OCI-LY1 (cell line): Measurements from ENCODE around the gene PFDN6.

ENCODE experiments used
- H2AFZ ChIP-seq: fragments of 200-600 bp; sonication (generic), shearing (Covaris generic); 2 replicates; pipeline ENCODE4 v1.6.0; 2014; ENCODE audit warnings: antibody characterized with exemption, mild to moderate bottlenecking, low read length
- H3F3A ChIP-seq: fragments of 200-600 bp; sonication (generic), shearing (Covaris generic); 2 replicates; pipeline ENCODE4 v1.6.0; 2014; ENCODE audit warnings: mild to moderate bottlenecking, antibody characterized with exemption, low read length, moderate library complexity; ENCODE audit not compliant: insufficient read depth
- H3K27ac ChIP-seq: fragments of 200-600 bp; sonication (generic); 2 replicates; pipeline ENCODE4 v1.5.1; 2014; ENCODE audit warnings: low read length, mixed run types, mild to moderate bottlenecking, low read depth; ENCODE audit not compliant: poor library complexity, severe bottlenecking
- H3K27me3 ChIP-seq: fragments of 200-600 bp; sonication (generic); 2 replicates; pipeline ENCODE4 v1.6.0; 2014; ENCODE audit warnings: antibody characterized with exemption, mild to moderate bottlenecking, low read length, moderate library complexity; ENCODE audit not compliant: insufficient read depth
- H3K36me3 ChIP-seq: fragments of 200-600 bp; sonication (generic); 2 replicates; pipeline ENCODE4 v1.6.1; 2014; ENCODE audit warnings: mild to moderate bottlenecking, antibody characterized with exemption, low read length, moderate library complexity, mixed read lengths; ENCODE audit not compliant: insufficient read depth
- H3K4me1 ChIP-seq: fragments of 200-600 bp; sonication (generic); 2 replicates; pipeline ENCODE4 v1.5.1; 2014; ENCODE audit warnings: mild to moderate bottlenecking, low read length, moderate library complexity; ENCODE audit not compliant: insufficient read depth, severe bottlenecking
- H3K4me2 ChIP-seq: fragments of 200-600 bp; sonication (generic), shearing (Covaris generic); 2 replicates; pipeline ENCODE4 v1.6.1; 2014; ENCODE audit warnings: low read length
- H3K4me3 ChIP-seq: fragments of 200-600 bp; sonication (generic); 2 replicates; pipeline ENCODE4 v1.5.1; 2014; ENCODE audit warnings: low read length, low read depth, mild to moderate bottlenecking, mixed read lengths; ENCODE audit not compliant: poor library complexity, severe bottlenecking
- H3K79me2 ChIP-seq: fragments of 200-600 bp; shearing (Covaris generic); 2 replicates; pipeline ENCODE4 v1.6.1; 2016; ENCODE audit warnings: mixed run types, low read length, mixed read lengths; ENCODE audit not compliant: insufficient read depth
- H3K9ac ChIP-seq: fragments of 200-600 bp; sonication (generic), shearing (Covaris generic); 2 replicates; pipeline ENCODE4 v1.6.1; 2014; ENCODE audit warnings: mild to moderate bottlenecking, low read length, mixed read lengths
- H3K9me2 ChIP-seq: fragments of 200-600 bp; sonication (generic), shearing (Covaris generic); 2 replicates; pipeline ENCODE4 v1.6.1; 2014; ENCODE audit warnings: low read depth, mild to moderate bottlenecking, low read length, mixed read lengths
- H3K9me3 ChIP-seq: fragments of 200-600 bp; shearing (Covaris generic); 2 replicates; pipeline ENCODE4 v1.6.1; 2014; ENCODE audit warnings: low read length, mixed read lengths
- H4K20me1 ChIP-seq: fragments of 200-600 bp; sonication (generic), shearing (Covaris generic); 2 replicates; pipeline ENCODE4 v1.6.0; 2016; ENCODE audit warnings: mild to moderate bottlenecking, low read length; ENCODE audit not compliant: insufficient read depth
- CTCF ChIP-seq: fragments of 200-600 bp; sonication (generic), shearing (Covaris generic); IDR thresholded peaks from 2 replicates; pipeline ENCODE4 v1.5.1; 2017; ENCODE audit warnings: mild to moderate bottlenecking, antibody characterized with exemption, low read length, moderate library complexity, mixed read lengths
- EZH2 ChIP-seq: fragments of 200-600 bp; sonication (generic), shearing (Covaris generic); IDR thresholded peaks from 2 replicates; pipeline ENCODE4 v1.8.0; 2017; ENCODE audit warnings: borderline replicate concordance, mixed run types, mild to moderate bottlenecking, antibody characterized with exemption, low read length, moderate library complexity, mixed read lengths

PFDN6 gene

GRCh38 chr6:33247977-33248642 lies 41.3 kb upstream of the PFDN6 start:
- H3K9ac ChIP-seq, result peak overlapping the region; percentile 68; the same call in 1 of the 2 replicates

GRCh38 chr6:33248643-33248931 lies 40.8 kb upstream of the PFDN6 start:
- Histone ChIP-seq H3K9me2 (no peaks in the 10 kb centered on the region), H2AFZ (no peak overlapping the region), H3K4me1 (peaks cover 24% of the 10 kb centered on the region), H3K27me3 (no peaks in the 10 kb centered on the region), H3K9ac (peak overlapping the region; percentile 68), H3K4me3 (peak overlapping the region; percentile 76), H3K9me3 (no peaks in the 10 kb centered on the region), H4K20me1 (no peaks in the 10 kb centered on the region), H3K79me2 (no peaks in the 10 kb centered on the region), H3K27ac (peak overlapping the region; percentile 66), H3K36me3 (peaks cover 12% of the 10 kb centered on the region; the same call in 1 of the 2 replicates), H3K4me2 (peak overlapping the region; percentile 93), H3F3A (no peaks in the 10 kb centered on the region)
- TF ChIP-seq EZH2 (no peak), CTCF (peak; percentile 17; the same call in 1 of the 2 replicates)

More at GRCh38 chr6:33247977-33248642, 41.3 kb upstream of the PFDN6 start:
- H3K9me3 ChIP-seq, result no peaks in the 10 kb centered on the region
- H3K4me1 ChIP-seq, result peaks cover 24% of the 10 kb centered on the region
- H3F3A ChIP-seq, result no peaks in the 10 kb centered on the region
- peak overlapping the region; percentile 93 for H3K4me2 ChIP-seq
- no peaks in the 10 kb centered on the region for H3K79me2 ChIP-seq
- no peaks in the 10 kb centered on the region for H4K20me1 ChIP-seq
- peak overlapping the region; percentile 76 for H3K4me3 ChIP-seq
- no peaks in the 10 kb centered on the region for H3K9me2 ChIP-seq
- TF ChIP-seq EZH2 (no peak), CTCF (peak; percentile 82)
- H3K27ac ChIP-seq, result peak overlapping the region; percentile 66
- no peak overlapping the region for H2AFZ ChIP-seq
- H3K36me3 ChIP-seq, result peaks cover 12% of the 10 kb centered on the region; the same call in 1 of the 2 replicates
- H3K27me3 ChIP-seq, result no peaks in the 10 kb centered on the region

GRCh38 chr6:33248932-33249731 lies 40.3 kb upstream of the PFDN6 start:
- TF ChIP-seq EZH2, result no peak
- 0 out of 2 replicates have a peak, but pooled peaks have one; percentile 20 for TF ChIP-seq CTCF

More at GRCh38 chr6:33248932-33249731, 40.3 kb upstream of the PFDN6 start:
- Histone ChIP-seq H3K27ac (peak overlapping the region; percentile 66), H3K36me3 (peaks cover 12% of the 10 kb centered on the region; the same call in 1 of the 2 replicates), H3K4me1 (peaks cover 24% of the 10 kb centered on the region), H2AFZ (no peak overlapping the region), H4K20me1 (no peaks in the 10 kb centered on the region), H3K27me3 (no peaks in the 10 kb centered on the region), H3K9me3 (no peaks in the 10 kb centered on the region), H3K9me2 (no peaks in the 10 kb centered on the region), H3K79me2 (no peaks in the 10 kb centered on the region), H3F3A (no peaks in the 10 kb centered on the region), H3K4me3 (peak overlapping the region; percentile 76), H3K4me2 (peak overlapping the region; percentile 93), H3K9ac (peak overlapping the region; percentile 90)
